IMR-90 (cell line): ENCODE measurements around the gene CDHR4. TPM values are rescaled to one million over a fixed set of nuclear protein-coding genes. Genes with fewer than 3 reads are reported as not detected.
"Not testable (repeated sequence)": the region's sequence is repeated elsewhere in the genome, so short reads cannot be mapped to it uniquely, and the experiment has no call there.

ENCODE experiments used
- ATAC-seq: fragments of 200-7000 bp; cut with Tn5 transposase; 2 replicates; pipeline ENCODE4 v1.9.1; 2020; ENCODE audit warnings: low read depth, mild to moderate bottlenecking, moderate library complexity
- BruUV-seq: library from RNA; stranded (reverse); fragments of 400-500 nt; replicated peaks from 2 replicates; lab custom pipeline; 2021; lab: Mats Ljungman, UMichigan
- CTCF ChIA-PET: fragments of 300-600 bp; formaldehyde crosslinking; extraction: SDS; loops from one replicate; lab custom pipeline; 2021; ENCODE audit warnings: antibody characterized with exemption; lab: Yijun Ruan, JAX
- POLR2A ChIA-PET: fragments of 300-600 bp; sonication (Branson Sonifier 250); formaldehyde crosslinking; loops from one replicate; lab custom pipeline; 2022; ENCODE audit warnings: antibody characterized with exemption; ENCODE audit not compliant: unreplicated experiment; lab: Charles Lee
- DNase-seq: peaks from one replicate; pipeline ENCODE4 v3.0.0; 2013
- H2AFZ ChIP-seq: replicated peaks from 2 replicates; pipeline ENCODE3; 2013; ENCODE audit warnings: low read length, mild to moderate bottlenecking; ENCODE audit not compliant: poor library complexity
- H2AK5ac ChIP-seq: 2 replicates; pipeline ENCODE4 v1.6.1; 2013; ENCODE audit warnings: low read depth, low read length, inconsistent platforms
- H2AK9ac ChIP-seq: replicated peaks from 2 replicates; pipeline ENCODE3; 2013; ENCODE audit warnings: mild to moderate bottlenecking, low read depth, low read length, moderate library complexity; ENCODE audit not compliant: poor library complexity
- H2BK120ac ChIP-seq: 2 replicates; pipeline ENCODE4 v1.6.1; 2013; ENCODE audit warnings: low read depth, low read length, inconsistent platforms
- H2BK15ac ChIP-seq: 3 replicates; pipeline ENCODE4 v1.6.1; 2013; ENCODE audit warnings: low read depth, low read length, inconsistent platforms
- H2BK20ac ChIP-seq: 2 replicates; pipeline ENCODE4 v1.6.1; 2013; ENCODE audit warnings: low read depth, mild to moderate bottlenecking, inconsistent platforms, low read length, moderate library complexity
- H2BK5ac ChIP-seq: 2 replicates; pipeline ENCODE4 v1.6.1; 2013; ENCODE audit warnings: mild to moderate bottlenecking, low read depth, low read length, inconsistent platforms; ENCODE audit not compliant: poor library complexity, severe bottlenecking
- H3K14ac ChIP-seq: replicated peaks from 2 replicates; pipeline ENCODE4 v1.6.1; 2013; ENCODE audit warnings: low read depth, low read length, inconsistent platforms
- H3K18ac ChIP-seq: 2 replicates; pipeline ENCODE4 v1.6.1; 2013; ENCODE audit warnings: low read depth, low read length, control low read depth
- H3K23ac ChIP-seq: 2 replicates; pipeline ENCODE4 v1.6.1; 2013; ENCODE audit warnings: low read depth, low read length, inconsistent platforms
- H3K27ac ChIP-seq: 2 replicates; pipeline ENCODE4 v1.5.1; 2013; ENCODE audit warnings: mild to moderate bottlenecking, control low read depth, low read length; ENCODE audit not compliant: insufficient read depth
- H3K27me3 ChIP-seq: 2 replicates; pipeline ENCODE4 v1.6.1; 2013; ENCODE audit warnings: low read length; ENCODE audit not compliant: control insufficient read depth, insufficient read depth
- H3K36me3 ChIP-seq: 2 replicates; pipeline ENCODE4 v1.6.1; 2013; ENCODE audit warnings: low read length, mixed read lengths; ENCODE audit not compliant: control insufficient read depth, insufficient read depth
- H3K4ac ChIP-seq: 2 replicates; pipeline ENCODE4 v1.6.1; 2013; ENCODE audit warnings: low read depth, low read length, inconsistent platforms
- H3K4me1 ChIP-seq: 2 replicates; pipeline ENCODE4 v1.6.1; 2013; ENCODE audit warnings: low read length, mixed read lengths; ENCODE audit not compliant: control insufficient read depth, insufficient read depth
- H3K4me2 ChIP-seq: 2 replicates; pipeline ENCODE4 v1.6.1; 2013; ENCODE audit warnings: low read depth, mild to moderate bottlenecking, control low read depth, low read length, moderate library complexity
- H3K4me3 ChIP-seq: 2 replicates; pipeline ENCODE4 v1.5.1; 2013; ENCODE audit warnings: low read depth, mild to moderate bottlenecking, control low read depth, low read length, moderate library complexity; ENCODE audit not compliant: insufficient read depth
- H3K56ac ChIP-seq: 2 replicates; pipeline ENCODE4 v1.6.1; 2013; ENCODE audit warnings: low read length, inconsistent platforms; ENCODE audit not compliant: insufficient read depth; ENCODE audit errors: extremely low read depth
- H3K79me1 ChIP-seq, 2 experiments: 2 replicates each; pipeline ENCODE4 v1.6.1; 2013; ENCODE audit warnings: low read length in 2 of 2, inconsistent platforms in 1 of 2, low read depth in 1 of 2
- H3K9ac ChIP-seq: 2 replicates; pipeline ENCODE4 v1.6.1; 2013; ENCODE audit warnings: low read depth, low read length, control low read depth
- H3K9me1 ChIP-seq: 2 replicates; pipeline ENCODE4 v1.6.1; 2013; ENCODE audit warnings: low read length, inconsistent platforms; ENCODE audit not compliant: insufficient read depth
- H3K9me3 ChIP-seq: 2 replicates; pipeline ENCODE4 v1.6.1; 2013; ENCODE audit warnings: low read length; ENCODE audit not compliant: control insufficient read depth, insufficient read depth
- H4K20me1 ChIP-seq: 2 replicates; pipeline ENCODE4 v1.6.1; 2013; ENCODE audit warnings: low read length, inconsistent platforms; ENCODE audit not compliant: insufficient read depth
- H4K5ac ChIP-seq: 2 replicates; pipeline ENCODE4 v1.6.1; 2013; ENCODE audit warnings: mild to moderate bottlenecking, low read depth, low read length, control low read depth
- H4K8ac ChIP-seq, 2 experiments: 2 replicates each; pipeline ENCODE4 v1.6.1; 2013; ENCODE audit warnings: low read depth in 2 of 2, low read length in 2 of 2, control low read depth in 1 of 2, inconsistent platforms in 1 of 2
- H4K91ac ChIP-seq: 2 replicates; pipeline ENCODE4 v1.6.1; 2013; ENCODE audit warnings: low read depth, low read length, inconsistent platforms; ENCODE audit not compliant: insufficient read depth
- CHD1 ChIP-seq: IDR thresholded peaks from 2 replicates; pipeline ENCODE4 v1.6.1; 2012; ENCODE audit warnings: low read depth, low read length, improper control_type of control experiment
- WGBS, 2 experiments: methylation state at CpG; one replicate each; pipeline versions ENCODE4 v1.1.5 to v1.1.7; 2013; ENCODE audit warnings: missing lambda C conversion rate in 2 of 2; ENCODE audit not compliant: insufficient read length in 1 of 2; ENCODE audit errors: extremely low coverage in 2 of 2; 5-methylcytosine and 5-hydroxymethylcytosine counted together
- dilution Hi-C: fragments of 300-500 bp; cut with HindIII; formaldehyde crosslinking; loops from one replicate; pipeline ENCODE4 v1.14.3; 2018; ENCODE audit warnings: low sequenced_read_pairs; ENCODE audit not compliant: unreplicated experiment
- in situ Hi-C: fragments of 300-500 bp; cut with MboI; formaldehyde crosslinking; loops from 3 replicates; pipeline ENCODE4 v1.14.3; 2019; ENCODE audit warnings: low sequenced_read_pairs, inconsistent platforms, mixed read lengths
- intact Hi-C: fragments of 100-400 bp; cut with micrococcal nuclease; formaldehyde crosslinking; loops from 2 replicates; pipeline ENCODE4 v1.10.0; 2022
- polyA plus RNA-seq, 3 experiments: library from polyadenylated mRNA; depleted of rRNA; stranded (reverse); fragments of >200 nt; gene quantifications; 2 replicates each; pipeline ENCODE4 v1.2.3, GENCODE V29; 2012; ENCODE audit warnings: low replicate concordance in 1 of 3
- total RNA-seq: library from RNA; depleted of rRNA; stranded (reverse); fragments of >200 nt; gene quantifications from 2 replicates; pipeline ENCODE4 v1.2.3, GENCODE V29; 2012

CDHR4 gene
- total and polyA plus RNA-seq, 2 of the 4 experiments (the other 2 are of a cell fraction): not detected

DNA sequence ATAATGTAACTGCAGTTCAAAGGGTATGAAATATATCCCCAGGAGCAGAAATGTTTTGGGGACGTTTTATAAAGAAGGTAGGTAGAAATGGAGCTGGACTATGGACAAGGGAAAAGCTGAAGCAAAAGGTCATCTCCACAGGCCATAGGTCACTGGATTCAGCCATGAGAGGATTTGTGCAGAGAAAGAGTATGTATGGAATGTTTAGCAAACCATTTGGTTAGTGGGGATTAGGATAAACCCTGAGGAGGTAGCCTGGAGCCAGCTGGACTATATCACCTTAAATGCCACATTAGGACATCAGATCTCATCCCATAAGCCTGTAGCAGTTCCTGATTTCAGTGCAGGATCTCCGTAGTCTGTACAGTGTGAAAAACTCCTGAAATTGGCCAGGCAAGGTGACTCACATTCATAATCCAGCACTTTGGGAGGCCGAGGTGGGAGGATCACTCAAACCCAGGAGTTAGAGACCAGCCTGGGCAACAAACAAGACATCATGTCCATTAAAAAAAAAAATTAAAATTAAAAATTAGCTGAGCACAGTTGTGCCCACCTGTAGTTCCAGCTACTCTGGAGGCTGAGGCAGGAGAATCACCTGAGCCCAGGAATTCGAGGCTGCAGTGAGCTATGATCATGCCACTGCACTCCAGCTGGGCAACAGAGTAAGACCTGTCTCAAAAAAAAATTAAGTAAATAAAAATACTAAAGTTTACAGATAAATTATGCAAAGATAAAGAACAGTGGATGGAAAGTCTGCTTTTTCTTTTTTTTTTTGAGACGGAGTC is 18.1 kb downstream of the CDHR4 start (continued):
- TF ChIP-seq CHD1: no peak

DNA sequence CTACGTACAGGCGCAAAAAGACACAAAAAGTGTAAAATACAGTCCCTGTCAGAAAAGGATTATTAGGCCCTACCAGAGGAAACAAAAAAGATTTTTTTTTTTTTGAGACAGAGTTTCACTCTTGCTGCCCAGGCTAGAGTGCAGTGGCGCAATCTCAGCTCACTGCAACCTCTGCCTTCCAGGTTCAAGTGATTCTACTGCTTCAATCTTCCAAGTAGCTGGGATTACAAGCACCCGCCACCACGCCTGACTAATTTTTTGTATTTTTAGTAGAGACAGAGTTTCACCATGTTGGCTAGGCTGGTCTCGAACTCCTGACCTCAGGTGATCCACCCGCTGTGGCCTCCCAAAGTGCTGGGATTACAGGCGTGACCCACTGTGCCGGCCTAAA is 18.7 kb downstream of the CDHR4 start:
- BruUV-seq, POLR2A ChIA-PET: not testable (repeated sequence)

More for the DNA sequence above, 18.7 kb downstream of the CDHR4 start:
- H3K9me3 ChIP-seq, H3K4me2 ChIP-seq, H2AK5ac ChIP-seq, H3K23ac ChIP-seq, H2BK20ac ChIP-seq, CTCF ChIA-PET, H3K27me3 ChIP-seq, H2BK5ac ChIP-seq, DNase-seq, H2AFZ ChIP-seq, intact Hi-C loops, H4K5ac ChIP-seq, H2AK9ac ChIP-seq, H4K8ac ChIP-seq, ATAC-seq, H2BK120ac ChIP-seq, H3K4ac ChIP-seq, H3K9ac ChIP-seq, H4K91ac ChIP-seq, dilution Hi-C loops, H3K4me1 ChIP-seq, H3K27ac ChIP-seq, H3K4me3 ChIP-seq, in situ Hi-C loops, H2BK15ac ChIP-seq, H3K18ac ChIP-seq, H3K14ac ChIP-seq, H3K56ac ChIP-seq: not testable (repeated sequence)
- Histone ChIP-seq H3K36me3 (peaks cover 12% of the 10 kb centered on the region), H3K9me1 (peaks cover 11% of the 10 kb centered on the region), H3K79me1 (peaks cover 7 to 79% of the 10 kb centered on the region in 2 experiments), H4K20me1 (peaks cover 49% of the 10 kb centered on the region)
- WGBS, 2 experiments: 92% methylated on average over 2 of the region's 9 CpGs; no CpG with 5 or more reads in 1 of the 2 experiments
